Nephron (organoid): ENCODE data around the gene GIMAP8.

Source experiments
- H3K27ac Mint-ChIP-seq, 3 experiments: 2 replicates each; pipeline ENCODE4 v1.8.0; 2020; ENCODE audit warnings: mixed read lengths in 3 of 3, mild to moderate bottlenecking in 2 of 3, moderate library complexity in 1 of 3
- H3K27me3 Mint-ChIP-seq: 2 replicates; pipeline ENCODE4 v1.8.0; 2021; ENCODE audit warnings: low read depth, mild to moderate bottlenecking, moderate library complexity, mixed read lengths
- H3K36me3 Mint-ChIP-seq: 2 replicates; pipeline ENCODE4 v1.8.0; 2020; ENCODE audit warnings: low read depth, mixed read lengths
- H3K4me1 Mint-ChIP-seq: 2 replicates; pipeline ENCODE4 v1.8.0; 2020; ENCODE audit warnings: mixed read lengths
- H3K4me3 Mint-ChIP-seq, 3 experiments: 2 replicates each; pipeline ENCODE4 v1.8.0; 2020; ENCODE audit warnings: mild to moderate bottlenecking in 3 of 3, mixed read lengths in 3 of 3, moderate library complexity in 2 of 3
- H3K9me3 Mint-ChIP-seq: 2 replicates; pipeline ENCODE4 v1.8.0; 2020; ENCODE audit warnings: mixed read lengths
- TF ChIP-seq, protein P1 (sequence below), 3 experiments: fragments of 200-600 bp; sonication (generic); IDR thresholded peaks; one replicate each; pipeline ENCODE4 v1.5.0; 2021; ENCODE audit warnings: antibody characterized with exemption in 3 of 3; ENCODE audit not compliant: unreplicated experiment in 3 of 3

The GIMAP8 gene

GRCh38 chr7:150468241-150468640 lies 17.8 kb downstream of the GIMAP8 start:
- Mint-ChIP-seq H3K27me3 (peaks cover 10% of the 10 kb centered on the region), H3K9me3 (peaks cover 3% of the 10 kb centered on the region), H3K36me3 (no peaks in the 10 kb centered on the region), H3K4me3 (no peak overlapping the region), H3K4me1 (no peaks in the 10 kb centered on the region), H3K27ac (no peak overlapping the region)
- TF ChIP-seq, protein P1, sequence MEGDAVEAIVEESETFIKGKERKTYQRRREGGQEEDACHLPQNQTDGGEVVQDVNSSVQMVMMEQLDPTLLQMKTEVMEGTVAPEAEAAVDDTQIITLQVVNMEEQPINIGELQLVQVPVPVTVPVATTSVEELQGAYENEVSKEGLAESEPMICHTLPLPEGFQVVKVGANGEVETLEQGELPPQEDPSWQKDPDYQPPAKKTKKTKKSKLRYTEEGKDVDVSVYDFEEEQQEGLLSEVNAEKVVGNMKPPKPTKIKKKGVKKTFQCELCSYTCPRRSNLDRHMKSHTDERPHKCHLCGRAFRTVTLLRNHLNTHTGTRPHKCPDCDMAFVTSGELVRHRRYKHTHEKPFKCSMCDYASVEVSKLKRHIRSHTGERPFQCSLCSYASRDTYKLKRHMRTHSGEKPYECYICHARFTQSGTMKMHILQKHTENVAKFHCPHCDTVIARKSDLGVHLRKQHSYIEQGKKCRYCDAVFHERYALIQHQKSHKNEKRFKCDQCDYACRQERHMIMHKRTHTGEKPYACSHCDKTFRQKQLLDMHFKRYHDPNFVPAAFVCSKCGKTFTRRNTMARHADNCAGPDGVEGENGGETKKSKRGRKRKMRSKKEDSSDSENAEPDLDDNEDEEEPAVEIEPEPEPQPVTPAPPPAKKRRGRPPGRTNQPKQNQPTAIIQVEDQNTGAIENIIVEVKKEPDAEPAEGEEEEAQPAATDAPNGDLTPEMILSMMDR (IDR thresholded peaks at IDR 0.05; ENCODE audit: unreplicated experiment in 3 of 3): no peak

DNA sequence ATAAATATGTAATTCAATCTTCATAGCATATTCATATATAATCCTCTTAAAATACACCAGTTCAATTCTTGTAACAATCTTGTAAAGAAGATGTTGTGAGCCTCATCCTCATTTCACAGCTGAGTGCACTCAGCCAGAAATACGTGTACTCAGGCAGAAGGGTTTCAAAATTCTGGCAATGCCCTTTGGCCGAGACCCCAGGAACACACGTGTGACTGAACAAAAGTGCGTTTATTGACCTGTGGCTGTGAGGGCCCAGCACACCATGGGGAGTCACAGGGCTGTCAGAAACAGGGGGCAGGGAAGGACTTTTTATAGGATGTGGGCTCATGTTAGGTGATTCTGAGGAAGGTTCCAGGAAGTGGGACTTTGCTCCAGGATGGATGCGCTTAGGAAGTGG lies 21.5 kb downstream of the GIMAP8 start:
- TF ChIP-seq, protein P1 (IDR thresholded peaks at IDR 0.05; ENCODE audit: unreplicated experiment in 3 of 3): no peak
- Mint-ChIP-seq H3K27ac (no peak overlapping the region), H3K4me3 (no peak overlapping the region), H3K27me3 (peaks cover 4% of the 10 kb centered on the region), H3K4me1 (no peaks in the 10 kb centered on the region), H3K36me3 (no peaks in the 10 kb centered on the region), H3K9me3 (no peaks in the 10 kb centered on the region)

- Mint-ChIP-seq H3K4me3 (no peak overlapping the region), H3K27me3 (peaks cover 7% of the 10 kb centered on the region), H3K36me3 (no peaks in the 10 kb centered on the region), H3K27ac (no peak overlapping the region), H3K9me3 (no peaks in the 10 kb centered on the region), H3K4me1 (no peaks in the 10 kb centered on the region)
- TF ChIP-seq, protein P1 (IDR thresholded peaks at IDR 0.05; ENCODE audit: unreplicated experiment in 3 of 3): no peak
These were observed 23.5 kb downstream of the GIMAP8 start for GRCh38 chr7:150473902-150474301.

GRCh38 chr7:150476285-150476684 lies 25.9 kb downstream of the GIMAP8 start:
- Mint-ChIP-seq H3K27ac (no peak overlapping the region), H3K27me3 (peaks cover 7% of the 10 kb centered on the region), H3K4me3 (no peak overlapping the region), H3K36me3 (no peaks in the 10 kb centered on the region), H3K9me3 (no peaks in the 10 kb centered on the region), H3K4me1 (peaks cover 1% of the 10 kb centered on the region)
- TF ChIP-seq, protein P1 (IDR thresholded peaks at IDR 0.05; ENCODE audit: unreplicated experiment in 3 of 3): no peak

DNA sequence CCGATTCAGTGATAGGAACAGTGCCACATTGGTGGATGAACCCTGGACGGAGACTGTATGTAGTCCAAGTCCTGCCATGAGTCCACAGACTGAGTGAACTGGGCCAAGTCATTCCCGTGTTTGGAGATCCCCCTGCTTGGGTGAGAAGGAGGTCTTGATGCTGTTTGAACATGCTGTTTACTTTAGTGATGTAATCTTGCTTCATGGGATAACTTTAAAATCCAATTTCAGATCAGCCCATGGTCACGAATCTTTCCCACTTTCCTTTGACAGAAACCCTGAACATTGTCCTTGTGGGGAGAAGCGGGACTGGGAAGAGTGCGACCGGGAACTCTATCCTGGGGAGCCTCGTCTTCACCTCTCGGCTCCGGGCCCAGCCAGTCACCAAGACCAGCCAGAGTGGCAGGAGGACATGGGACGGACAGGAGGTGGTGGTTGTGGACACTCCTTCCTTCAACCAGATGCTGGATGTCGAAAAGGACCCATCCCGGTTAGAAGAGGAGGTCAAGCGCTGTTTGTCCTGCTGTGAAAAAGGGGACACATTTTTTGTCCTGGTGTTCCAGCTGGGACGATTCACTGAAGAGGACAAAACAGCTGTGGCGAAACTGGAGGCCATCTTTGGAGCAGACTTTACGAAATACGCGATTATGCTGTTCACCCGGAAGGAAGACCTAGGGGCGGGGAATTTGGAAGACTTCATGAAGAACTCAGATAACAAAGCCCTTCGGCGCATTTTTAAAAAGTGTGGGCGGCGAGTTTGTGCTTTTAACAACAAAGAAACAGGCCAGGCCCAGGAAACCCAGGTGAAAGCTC lies 26.6 kb downstream of the GIMAP8 start:
- TF ChIP-seq, protein P1 (IDR thresholded peaks at IDR 0.05; ENCODE audit: unreplicated experiment in 3 of 3): no peak
- no peaks in the 10 kb centered on the region for H3K9me3 Mint-ChIP-seq
- H3K36me3 Mint-ChIP-seq: no peaks in the 10 kb centered on the region

More for the DNA sequence above, 26.6 kb downstream of the GIMAP8 start:
- H3K4me3 Mint-ChIP-seq: no peak overlapping the region
- H3K27me3 Mint-ChIP-seq: peaks cover 6% of the 10 kb centered on the region
- no peak overlapping the region for H3K27ac Mint-ChIP-seq
- peaks cover 6% of the 10 kb centered on the region for H3K4me1 Mint-ChIP-seq
